ENCODE data around the gene ZBTB48.
"Not testable (repeated sequence)": the region's sequence is repeated elsewhere in the genome, so short reads cannot be mapped to it uniquely, and the experiment has no call there.

ZBTB48 gene

GRCh38 chr1:6579374-6580118 is at the start of gene ZBTB48:
TSS of gene ZBTB48 (plus strand) at chr1:6579994. CDS start at chr1:6580610, 616 bp downstream.
- DNase-seq, result peak; percentile 97

- no peak for DNase-seq
These were observed 49.2 kb upstream of the ZBTB48 start for GRCh38 chr1:6530504-6531160.

- no peak for DNase-seq
These were observed 47.8 kb upstream of the ZBTB48 start for GRCh38 chr1:6531996-6532395.

DNA sequence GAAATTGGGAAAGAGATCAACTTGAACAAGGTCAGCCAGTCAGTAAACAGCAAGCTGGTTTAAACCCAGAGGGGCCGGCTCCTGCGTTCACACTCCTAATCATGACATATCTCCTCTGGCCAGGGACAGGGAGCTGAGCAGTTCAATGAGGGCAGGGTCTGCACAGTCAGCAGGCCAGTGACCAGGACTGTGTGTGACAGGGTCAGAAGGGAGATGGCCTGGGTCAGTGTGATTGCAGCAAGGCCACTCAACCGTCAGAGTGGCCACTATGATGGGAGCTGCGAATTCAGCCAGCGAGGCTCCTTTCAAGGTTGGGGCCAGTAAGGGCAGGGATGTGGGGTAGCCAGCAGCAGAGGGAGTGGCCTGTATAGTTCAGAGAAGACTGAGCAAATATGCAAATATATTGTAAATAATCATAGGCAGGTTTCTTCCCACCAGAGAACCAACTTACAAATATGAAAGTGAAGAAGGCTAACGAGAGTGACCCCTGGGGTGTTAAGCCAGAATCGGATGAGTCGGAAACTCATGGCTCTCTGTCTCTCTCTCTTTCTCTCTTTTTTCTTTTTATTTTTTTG is 45.5 kb upstream of the ZBTB48 start:
- DNase-seq, result no peak

GRCh38 chr1:6535214-6535613 is 44.6 kb upstream of the ZBTB48 start:
- DNase-seq, result no peak

DNA sequence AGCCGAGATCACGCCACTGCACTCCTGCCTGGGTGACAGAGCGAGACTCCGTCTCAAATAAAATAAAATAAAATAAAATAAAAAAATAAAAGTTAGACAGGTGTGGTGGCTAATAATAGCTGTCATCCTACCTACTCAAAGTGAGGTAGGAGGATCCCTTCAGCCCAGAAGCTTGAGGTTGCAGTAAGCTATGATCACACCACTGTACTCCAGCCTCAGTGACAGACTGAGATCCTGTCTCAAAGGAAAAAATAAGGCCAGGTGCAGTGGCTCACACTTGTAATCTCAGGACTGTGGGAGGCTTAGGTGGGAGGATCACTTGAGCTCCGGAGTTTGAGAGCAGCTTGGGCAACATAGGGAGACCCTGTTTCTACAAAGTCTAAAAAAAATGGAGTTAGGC is 43.5 kb upstream of the ZBTB48 start:
- DNase-seq, result no peak

GRCh38 chr1:6538956-6539355 is 40.8 kb upstream of the ZBTB48 start:
- DNase-seq, result no peak

GRCh38 chr1:6544831-6545230 is 35.0 kb upstream of the ZBTB48 start:
- DNase-seq, result no peak

- DNase-seq, result peak; percentile 14
These were observed 34.3 kb upstream of the ZBTB48 start for GRCh38 chr1:6545276-6546112.

DNA sequence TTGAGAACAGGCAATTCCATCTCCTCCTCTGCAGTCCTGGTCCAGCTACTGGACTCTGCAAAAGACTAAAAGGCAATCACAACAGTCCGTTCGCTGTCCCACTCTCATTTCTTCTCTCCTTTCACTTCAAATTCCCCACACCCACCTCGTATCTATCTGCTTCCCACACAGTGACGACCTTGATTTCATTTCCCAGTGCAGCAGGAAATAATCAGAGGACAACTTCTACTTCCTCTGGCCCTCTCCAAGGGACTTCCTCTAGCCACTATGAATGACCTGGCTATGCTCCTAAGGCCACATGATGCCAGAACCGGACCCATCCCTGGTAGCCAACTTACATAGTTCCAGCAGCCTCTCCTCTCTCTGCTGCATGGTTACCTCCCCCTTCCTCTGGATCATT is 33.5 kb upstream of the ZBTB48 start:
- DNase-seq, result no peak

DNA sequence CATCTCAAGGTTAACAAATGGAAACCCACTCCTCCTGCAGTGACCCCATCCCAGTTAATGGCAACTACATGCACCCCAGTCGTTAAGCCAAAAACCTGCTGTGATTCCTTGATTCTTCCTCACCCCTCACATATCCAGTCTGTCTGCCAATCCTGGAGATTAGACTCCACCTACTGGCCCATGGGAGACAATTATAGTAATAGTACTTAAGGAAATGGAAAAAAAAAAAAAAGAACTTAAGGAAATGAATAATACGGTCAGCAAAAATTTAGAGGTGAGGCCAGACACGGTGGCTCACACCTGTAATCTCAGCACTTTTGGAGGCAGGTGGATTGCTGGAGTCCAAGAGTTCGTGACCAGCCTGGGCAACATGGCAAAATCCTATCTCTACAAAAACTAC is 32.5 kb upstream of the ZBTB48 start:
- DNase-seq, result no peak

DNA sequence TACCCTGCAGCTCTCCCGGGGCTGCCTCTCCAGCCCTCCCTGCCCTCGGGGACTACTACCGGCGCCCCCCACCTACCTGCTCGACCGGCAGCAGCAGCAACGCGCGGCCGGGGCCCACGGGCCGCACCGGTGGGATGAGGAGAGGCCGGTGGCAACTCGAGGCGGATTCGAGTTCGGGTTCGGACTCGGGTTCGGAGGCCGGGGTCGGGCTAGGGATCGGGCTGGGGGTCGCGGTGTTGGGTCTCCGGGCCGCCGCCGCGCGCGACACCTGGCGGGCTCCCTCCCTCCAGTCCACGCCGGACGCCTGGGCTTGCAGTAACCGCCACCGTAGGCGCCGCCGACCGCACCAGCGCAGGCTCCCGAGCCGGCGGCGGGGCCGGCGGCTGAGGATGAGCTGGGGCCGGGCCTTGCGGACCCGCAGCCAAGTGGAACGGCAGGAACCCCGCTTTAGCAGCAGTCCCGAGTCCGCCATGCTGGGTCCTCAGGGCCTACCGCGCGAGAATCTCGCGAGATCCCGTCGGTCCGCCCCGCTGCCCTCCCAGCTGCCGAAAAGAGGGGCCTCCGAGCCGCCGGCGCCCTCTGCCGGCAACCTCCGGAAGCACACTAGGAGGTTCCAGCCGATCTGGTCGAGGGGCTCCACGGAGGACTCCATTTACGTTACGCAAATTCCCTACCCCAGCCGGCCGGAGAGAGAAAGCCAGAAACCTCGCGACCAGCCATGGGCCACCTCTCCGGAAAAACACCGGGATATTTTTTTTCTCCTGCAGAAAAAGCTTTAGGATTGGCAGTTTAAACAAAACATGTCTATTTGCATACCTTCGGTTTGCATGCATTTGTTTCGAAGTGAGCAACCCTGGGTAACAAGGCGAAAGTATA is 25.5 kb upstream of the ZBTB48 start, which contains the start of gene NOL9:
Gene NOL9, minus strand, starts transcription at position 483 of the 876 bp plus-strand sequence. Its CDS starts 11 bp downstream, at position 472.
- peak; percentile 95 for DNase-seq

DNA sequence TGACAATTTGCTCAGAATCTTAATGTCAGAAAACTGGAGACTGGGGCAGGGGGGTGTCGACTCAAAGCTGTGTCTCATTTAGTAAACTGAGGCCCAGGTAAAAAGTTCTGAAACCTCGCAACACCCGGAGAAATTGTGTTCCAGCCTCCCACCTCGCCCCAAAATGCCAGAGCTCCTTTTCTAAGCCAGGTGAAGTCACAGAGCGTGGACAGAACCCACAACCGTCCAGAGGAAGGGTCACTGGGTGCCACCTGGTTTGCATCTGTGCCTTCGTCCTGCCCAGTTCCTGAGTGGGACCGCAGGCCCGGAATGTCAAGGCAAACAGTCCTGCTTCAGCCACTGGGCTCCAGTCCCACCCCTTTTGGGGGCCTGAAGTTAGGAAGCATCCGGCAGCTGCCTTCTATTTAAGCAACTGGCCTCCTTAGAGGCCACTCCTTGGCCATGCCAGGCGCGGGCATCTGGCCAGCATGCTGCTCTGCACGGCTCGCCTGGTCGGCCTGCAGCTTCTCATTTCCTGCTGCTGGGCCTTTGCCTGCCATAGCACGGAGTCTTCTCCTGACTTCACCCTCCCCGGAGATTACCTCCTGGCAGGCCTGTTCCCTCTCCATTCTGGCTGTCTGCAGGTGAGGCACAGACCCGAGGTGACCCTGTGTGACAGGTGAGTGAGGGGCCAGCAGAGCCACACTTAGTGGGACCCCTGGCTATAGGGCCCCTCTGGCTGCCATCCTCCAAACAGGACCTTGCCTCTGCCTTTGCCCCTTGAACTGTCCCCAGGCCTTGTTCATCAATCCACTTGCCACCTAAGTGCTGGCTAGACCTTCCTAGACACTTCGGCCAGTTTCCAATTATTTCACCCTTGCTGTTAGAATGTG is 24.7 kb upstream of the ZBTB48 start, which contains the start of gene TAS1R1:
Gene TAS1R1, plus strand, starts transcription at position 401 of the 872 bp plus-strand sequence. Its CDS starts 67 bp downstream, at position 468.
- no peak for DNase-seq

DNA sequence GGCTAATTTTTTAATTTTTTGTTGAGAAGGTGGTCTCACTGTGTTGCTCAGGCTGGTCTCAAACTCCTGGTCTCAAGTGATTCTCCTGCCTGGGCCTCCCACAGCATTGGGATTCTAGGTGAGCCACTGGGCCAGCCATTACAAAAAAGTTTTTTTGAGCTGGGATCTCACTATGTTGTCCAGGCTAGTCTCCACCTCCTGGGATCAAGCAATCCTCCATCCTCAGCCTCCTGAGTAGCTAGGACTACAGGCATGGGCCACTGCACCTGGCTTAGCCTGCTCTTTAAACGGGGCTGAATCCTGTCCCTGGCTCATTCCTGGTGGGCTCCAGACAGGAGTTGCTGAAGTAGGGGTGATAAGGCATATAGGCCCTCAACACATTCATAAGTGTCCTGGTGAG is 22.2 kb upstream of the ZBTB48 start:
- DNase-seq, result no peak

DNA sequence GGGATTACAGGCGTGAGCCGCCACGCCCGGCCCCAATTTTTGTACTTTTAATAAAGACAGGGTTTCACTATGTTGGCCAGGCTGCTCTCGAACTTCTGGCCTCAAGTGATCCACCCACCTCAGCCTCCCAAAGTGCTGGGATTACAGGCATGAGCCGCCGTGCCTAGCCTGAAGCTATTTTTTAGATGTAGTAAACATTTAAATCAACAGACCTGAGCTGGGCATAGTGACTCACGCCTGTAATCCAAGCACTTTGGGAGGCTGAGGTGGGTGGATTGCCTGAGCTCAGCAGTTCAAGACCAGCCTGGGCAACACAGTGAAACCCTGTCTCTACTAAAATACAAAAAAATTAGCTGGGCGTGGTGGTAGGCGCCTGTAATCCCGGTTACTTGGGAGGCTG is 20.6 kb upstream of the ZBTB48 start:
- not testable (repeated sequence) for DNase-seq

DNA sequence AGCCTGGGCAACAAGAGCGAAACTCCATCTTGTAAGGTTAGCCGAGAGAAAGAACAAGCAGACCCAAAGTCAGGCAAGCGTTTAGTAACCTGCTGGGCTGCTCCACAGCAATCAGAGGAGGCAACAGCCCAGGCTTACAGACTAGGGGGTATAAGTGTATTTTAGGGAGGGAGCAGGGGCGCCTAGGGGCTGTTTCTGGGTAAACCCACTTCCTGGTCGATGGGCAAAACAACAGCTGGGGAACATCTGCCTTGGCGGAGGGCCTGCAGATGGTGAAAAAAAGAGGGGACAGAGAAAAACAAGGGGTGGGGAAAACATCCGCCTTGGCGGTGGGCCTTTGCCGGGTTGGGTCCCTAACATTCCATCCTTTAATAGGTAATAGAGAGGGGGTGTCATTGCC is 19.5 kb upstream of the ZBTB48 start:
- no peak for DNase-seq

GRCh38 chr1:6569033-6569432 is 10.8 kb upstream of the ZBTB48 start:
- no peak for DNase-seq

GRCh38 chr1:6570100-6570499 is 9.7 kb upstream of the ZBTB48 start:
- DNase-seq, result no peak

GRCh38 chr1:6570987-6571386 is 8.8 kb upstream of the ZBTB48 start:
- DNase-seq, result no peak

DNA sequence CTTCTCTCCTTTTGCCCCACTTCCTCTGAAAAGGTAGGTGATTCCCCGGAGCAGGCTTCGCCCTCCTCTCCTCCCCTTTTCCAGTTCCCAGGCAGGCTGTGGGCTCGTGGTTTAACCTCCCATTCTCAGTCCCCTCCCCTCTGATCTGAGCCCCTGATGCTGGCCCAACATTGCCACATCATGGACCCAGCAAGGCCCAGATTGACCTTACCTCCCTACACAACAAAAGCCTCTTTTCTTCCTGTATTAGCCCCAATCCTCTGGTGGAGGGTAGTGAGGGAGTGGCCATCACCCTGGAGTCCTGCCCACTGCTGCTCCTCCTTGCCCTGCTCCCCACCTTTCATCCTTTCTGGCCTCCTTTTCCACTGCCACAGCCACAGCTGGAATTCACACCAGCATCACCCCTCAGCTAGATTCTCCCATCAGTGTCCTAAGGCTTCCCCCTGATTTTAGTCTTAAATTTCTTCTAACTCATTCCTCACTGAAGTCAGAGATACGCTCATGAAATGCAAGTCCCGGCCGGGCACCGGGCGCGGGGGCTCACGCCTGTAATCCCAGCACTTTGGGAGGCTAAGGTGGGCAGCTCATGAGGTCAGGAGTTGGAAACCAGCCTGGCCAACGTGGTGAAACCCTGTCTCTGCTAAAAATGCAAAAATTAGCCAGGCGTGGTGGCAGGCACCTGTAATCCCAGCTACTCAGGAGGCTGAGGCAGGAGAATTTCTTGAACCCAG is 7.0 kb upstream of the ZBTB48 start:
- DNase-seq, result no peak

Measured in CD4-positive, alpha-beta T cell treated with Interleukin-10 for 1 hour (primary cell).